HG03064 (cell line): ENCODE data around the gene SLC25A34.

Experiments
- ATAC-seq: cut with Tn5 transposase; IDR thresholded peaks from one replicate; pipeline ENCODE4 v1.9.1; 2021; ENCODE audit warnings: low read depth; ENCODE audit not compliant: unreplicated experiment

Gene SLC25A34

GRCh38 chr1:15765495-15766194 is 29.6 kb downstream of the SLC25A34 start:
- no peak for ATAC-seq

- ATAC-seq, result no peak
Observed at GRCh38 chr1:15767941-15768340, 31.9 kb downstream of the SLC25A34 start.

GRCh38 chr1:15768388-15768787 is 32.3 kb downstream of the SLC25A34 start:
- no peak for ATAC-seq

- no peak for ATAC-seq
Observed at GRCh38 chr1:15770313-15770962, 34.4 kb downstream of the SLC25A34 start.

- ATAC-seq, result no peak
Observed at GRCh38 chr1:15771836-15772515, 35.9 kb downstream of the SLC25A34 start.

- no peak for ATAC-seq
Observed at GRCh38 chr1:15775706-15776105, 39.6 kb downstream of the SLC25A34 start.

- ATAC-seq, result no peak
Observed at GRCh38 chr1:15777909-15778707, 42.0 kb downstream of the SLC25A34 start.

- no peak for ATAC-seq
Observed at GRCh38 chr1:15785683-15786082, 49.6 kb downstream of the SLC25A34 start.

GRCh38 chr1:15786581-15786980 is 50.5 kb downstream of the SLC25A34 start:
- ATAC-seq, result no peak

GRCh38 chr1:15788624-15789301 is 52.7 kb downstream of the SLC25A34 start:
- no peak for ATAC-seq
